GM11168 (cell line): ENCODE results near the gene AUNIP.

Source experiments
- in situ Hi-C: fragments of 300-500 bp; cut with MboI; formaldehyde crosslinking; loops from one replicate; pipeline ENCODE4 v1.12.0; 2022; ENCODE audit warnings: low sequenced_read_pairs; ENCODE audit not compliant: unreplicated experiment

Gene AUNIP

GRCh38 chr1:25800703-25801377 is 58.4 kb downstream of the AUNIP start:
- in situ Hi-C loops = loop anchor here (10.0 to 25.0 kb wide), 3 partner anchors 186 to 564 kb away; partner anchors contain the start of genes MAN1C1, RHCE, RSRP1 and SYF2

- in situ Hi-C loops = loop anchor here (10.0 to 25.0 kb wide), 3 partner anchors 185 to 563 kb away; partner anchors contain the start of genes MAN1C1, RHCE, RSRP1 and SYF2
These were observed 59.1 kb downstream of the AUNIP start, which contains the start of gene SELENON for GRCh38 chr1:25799935-25800702. SELENON (plus strand) TSS chr1:25800193; CDS start chr1:25800231, 38 bp downstream.

DNA sequence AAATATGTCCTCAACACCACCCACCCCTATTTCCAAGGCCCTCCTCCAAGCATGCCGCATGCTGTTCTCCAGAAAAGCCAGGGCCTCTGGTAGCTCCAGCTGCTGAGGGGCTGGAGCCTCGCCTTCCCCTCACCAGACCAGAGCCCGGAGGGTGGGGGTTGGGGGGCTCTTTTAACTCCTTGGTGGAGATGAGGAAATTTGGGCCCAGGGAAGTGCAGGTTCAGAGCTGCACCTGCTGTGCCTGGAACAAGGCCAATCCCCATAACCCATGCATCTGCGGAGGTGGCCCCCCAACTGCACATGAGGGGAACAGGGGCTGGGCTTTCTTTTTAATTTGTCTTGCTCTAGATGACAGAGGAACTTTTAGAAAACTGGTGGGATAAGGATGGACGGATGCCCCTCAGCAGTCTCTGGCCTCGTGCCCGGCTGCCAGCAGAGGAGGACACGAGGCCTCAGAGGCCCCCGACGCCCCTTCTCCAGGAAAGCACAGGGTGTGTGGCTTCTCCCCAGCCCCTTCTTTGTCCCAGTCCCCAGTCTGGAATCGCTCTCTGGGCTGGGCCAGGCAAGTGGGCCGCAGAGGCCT is 59.8 kb downstream of the AUNIP start:
- in situ Hi-C loops = no loop called here

DNA sequence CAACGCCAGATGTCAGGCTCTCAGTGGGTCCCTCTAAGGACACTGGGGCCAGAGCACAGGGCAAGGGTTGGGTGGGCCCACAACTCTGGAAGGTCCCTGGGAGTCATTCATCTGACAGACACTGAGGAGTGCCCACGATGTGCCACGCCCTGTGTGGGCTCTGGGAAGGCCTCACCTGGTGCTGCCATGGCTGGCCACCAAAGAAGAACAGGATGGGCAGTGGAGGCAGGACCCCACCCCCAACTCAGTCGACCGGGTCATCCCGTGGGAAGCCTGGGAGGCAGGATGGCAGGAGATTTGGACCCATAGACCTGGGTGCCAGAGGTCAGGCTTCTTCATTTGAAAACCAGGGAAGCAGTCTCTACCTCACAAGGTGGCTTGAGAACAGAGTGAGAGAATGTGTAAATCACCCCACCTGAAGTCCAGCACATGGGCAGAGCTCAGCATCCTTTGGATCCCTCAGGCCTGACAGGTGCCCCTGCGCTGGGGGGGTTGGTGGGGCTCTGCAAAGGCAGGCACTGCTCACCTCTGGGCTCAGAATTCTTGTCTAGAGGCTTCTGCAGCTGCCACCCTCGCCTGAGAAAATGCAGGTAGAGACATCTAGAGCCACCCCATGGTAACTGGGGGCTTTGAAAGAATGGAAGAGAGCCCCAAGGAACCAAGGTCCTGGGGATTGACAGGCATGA is 60.4 kb downstream of the AUNIP start:
- in situ Hi-C loops = no loop called here

DNA sequence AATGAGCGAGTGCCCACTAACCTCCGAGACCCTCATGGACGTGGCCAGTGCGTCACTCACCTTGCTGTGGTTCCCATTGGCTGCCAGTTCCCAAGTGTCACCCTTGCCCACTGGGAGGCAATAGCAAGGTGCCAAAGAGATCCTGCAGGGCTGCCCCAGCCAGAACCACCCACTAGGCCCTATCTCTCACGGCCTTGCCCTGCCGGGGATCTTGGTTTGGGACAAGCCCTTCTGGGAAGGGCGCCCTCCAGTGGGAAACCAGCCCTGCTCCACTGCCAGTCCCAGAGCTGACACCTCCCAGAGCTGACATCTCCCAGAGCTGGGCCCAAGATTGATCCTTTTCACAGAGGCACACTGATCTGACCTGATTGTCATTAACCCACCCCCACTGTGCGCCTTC is 61.3 kb downstream of the AUNIP start:
- in situ Hi-C loops = no loop called here

GRCh38 chr1:25796811-25797458 is 62.3 kb downstream of the AUNIP start:
- in situ Hi-C loops = no loop called here

DNA sequence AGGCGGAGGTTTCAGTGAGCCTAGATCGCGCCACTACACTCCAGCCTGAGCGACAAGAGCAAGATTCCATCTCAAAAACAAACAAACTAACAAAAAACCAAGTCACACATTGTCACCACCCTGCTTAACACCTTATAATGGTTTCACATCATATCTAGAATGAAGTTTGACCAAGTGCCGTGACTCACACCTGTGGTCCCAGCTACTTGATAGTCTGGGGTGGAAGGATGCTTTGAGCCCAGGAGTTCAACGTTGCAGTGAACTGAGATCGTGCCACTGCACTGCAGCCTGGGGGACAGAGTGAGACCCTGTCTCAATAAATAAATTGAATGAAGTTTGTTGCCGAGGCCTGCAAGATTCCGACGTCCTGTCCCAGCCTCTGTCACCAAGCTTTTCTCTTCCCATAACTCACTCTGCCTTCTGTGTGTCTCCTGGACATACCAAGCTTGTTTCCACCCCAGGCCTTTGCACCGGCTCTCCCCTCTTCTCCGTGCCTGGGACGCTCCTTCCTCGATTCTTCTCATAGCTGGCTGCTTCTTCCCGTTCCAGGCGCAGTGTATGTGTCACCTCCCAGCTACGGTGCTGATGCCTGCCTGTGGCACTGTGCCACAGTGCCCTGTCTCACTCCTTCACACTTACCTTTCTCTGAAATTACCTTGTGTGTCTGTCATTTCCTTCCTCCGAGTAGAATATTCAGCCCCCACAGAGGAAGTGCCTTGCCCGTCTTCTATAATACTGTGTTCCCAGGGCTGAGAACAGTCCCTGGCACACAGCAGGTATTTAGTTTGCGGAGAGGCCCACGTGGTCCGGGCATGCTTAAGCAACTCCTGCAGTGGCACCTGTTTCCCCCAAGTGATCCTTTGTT is 63.1 kb downstream of the AUNIP start:
- in situ Hi-C loops = no loop called here

DNA sequence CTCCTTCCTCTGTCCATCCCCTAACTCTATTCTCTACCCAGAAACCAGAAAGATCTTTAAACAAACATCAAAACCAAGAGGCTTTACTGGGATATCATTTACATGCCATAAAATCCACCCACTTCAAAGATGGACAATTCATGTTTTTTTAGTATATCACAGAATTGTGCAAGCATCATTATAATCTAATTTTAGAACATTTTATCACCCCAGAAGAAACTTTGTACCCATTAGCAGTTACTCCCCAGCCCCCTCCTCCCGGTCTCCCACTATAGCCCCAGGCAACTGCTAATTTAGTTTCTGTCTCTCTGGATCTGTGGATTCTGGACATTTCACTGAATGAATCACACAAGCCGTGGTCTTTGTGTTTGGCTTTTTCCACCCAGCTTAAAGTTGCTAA is 64.0 kb downstream of the AUNIP start:
- in situ Hi-C loops = no loop called here

GRCh38 chr1:25794325-25794724 is 64.9 kb downstream of the AUNIP start:
- in situ Hi-C loops = no loop called here

DNA sequence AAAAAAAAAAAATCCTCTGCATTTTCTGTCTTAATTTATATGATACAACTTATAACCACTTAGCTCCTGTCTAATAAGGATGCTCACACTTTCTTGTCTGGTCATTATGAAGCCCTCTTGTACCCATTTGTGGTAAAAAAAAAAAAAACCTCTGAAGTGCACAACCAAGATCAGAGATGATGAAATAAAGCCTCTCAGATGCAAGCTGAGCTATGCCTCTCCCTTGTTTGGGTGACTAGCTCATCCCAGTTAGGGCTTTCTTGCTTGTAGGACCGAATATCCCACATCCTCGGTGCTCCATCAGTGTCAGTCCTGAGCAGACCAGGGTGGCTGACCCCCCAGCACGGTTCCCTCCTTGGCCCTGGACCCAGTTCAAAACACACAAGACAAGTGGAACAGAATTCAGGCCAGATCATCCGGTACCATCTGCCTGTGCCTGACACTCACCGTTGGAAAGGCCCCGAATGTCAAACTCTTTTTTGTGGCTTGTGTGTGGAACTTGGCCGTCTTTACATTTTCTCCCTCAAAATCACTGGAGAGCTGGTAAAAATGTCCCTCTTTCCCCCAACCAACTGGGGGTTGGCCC is 65.6 kb downstream of the AUNIP start:
- in situ Hi-C loops = no loop called here

DNA sequence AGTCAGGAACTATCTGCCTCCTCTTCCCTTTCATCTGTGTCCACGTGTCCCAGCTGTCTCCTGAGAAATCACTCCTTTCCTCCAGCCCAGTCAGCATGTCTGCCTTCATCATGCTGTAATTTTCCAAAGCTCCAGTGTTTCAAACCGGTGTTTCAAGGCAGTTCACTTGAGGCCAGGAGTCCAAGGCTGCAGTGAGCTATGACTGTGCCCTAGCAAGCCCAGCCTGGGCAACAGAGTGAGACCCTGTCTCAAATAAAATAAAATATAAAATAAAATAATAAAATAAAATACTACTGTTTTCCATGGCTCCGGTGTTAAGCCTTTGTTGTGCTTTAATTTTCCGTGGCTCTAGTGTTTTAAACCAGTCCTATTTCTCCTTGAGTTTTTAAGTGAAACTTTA is 67.1 kb downstream of the AUNIP start:
- in situ Hi-C loops = no loop called here

GRCh38 chr1:25790472-25790871 is 68.8 kb downstream of the AUNIP start:
- in situ Hi-C loops = no loop called here

DNA sequence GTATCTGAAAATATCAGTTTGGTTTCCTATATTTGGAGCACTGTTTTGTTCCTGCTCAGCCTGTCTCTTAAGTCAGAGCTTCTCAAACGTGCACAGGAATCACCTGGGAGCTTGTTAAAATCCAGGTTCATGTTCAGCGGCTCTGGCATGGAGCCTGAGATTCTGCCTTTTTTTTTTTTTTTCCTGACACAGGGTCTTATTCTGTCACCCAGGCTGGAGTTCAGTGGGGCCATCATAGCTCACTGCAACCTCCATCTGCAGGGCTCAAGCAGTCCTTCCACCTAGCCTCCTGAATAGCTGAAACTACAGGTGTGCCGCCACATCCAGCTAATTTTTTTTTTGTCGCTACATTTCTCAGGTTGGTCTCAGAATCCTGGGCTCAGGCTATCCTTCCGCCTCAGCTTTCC is 71.5 kb downstream of the AUNIP start:
- in situ Hi-C loops = no loop called here

GRCh38 chr1:25786887-25787759 is 72.1 kb downstream of the AUNIP start:
- in situ Hi-C loops = no loop called here

GRCh38 chr1:25785333-25786067 is 73.8 kb downstream of the AUNIP start:
- in situ Hi-C loops = no loop called here

- in situ Hi-C loops = no loop called here
These were observed 74.6 kb downstream of the AUNIP start for GRCh38 chr1:25784575-25785051.
